CD4-positive, alpha-beta T cell (primary cell): Measurements from ENCODE around the gene AK8. TPM values are rescaled to one million over a fixed set of nuclear protein-coding genes. Genes with fewer than 3 reads are reported as not detected.

ENCODE experiments used
- ATAC-seq: fragments of 200-7000 bp; cut with Tn5 transposase; one replicate; pipeline ENCODE4 v1.10.0; 2022; ENCODE audit warnings: mild to moderate bottlenecking; ENCODE audit not compliant: poor library complexity
- CTCF ChIA-PET: fragments of 350-600 bp; sonication (Branson Sonifier 250); formaldehyde crosslinking; loops from one replicate; lab custom pipeline; 2021; ENCODE audit warnings: antibody characterized with exemption, inconsistent platforms; lab: Charles Lee
- POLR2A ChIA-PET: fragments of 350-600 bp; sonication (Branson Sonifier 250); formaldehyde crosslinking; loops from one replicate; lab custom pipeline; 2021; ENCODE audit warnings: antibody characterized with exemption, inconsistent platforms; lab: Charles Lee
- DNase-seq, 14 experiments: peaks; one replicate each; pipeline ENCODE4 v3.0.0-alpha.2; 2013 to 2020; ENCODE audit warnings: mixed read lengths in 2 of 14
- H3K27ac ChIP-seq, 2 donors: one replicate each; pipeline versions ENCODE4 v1.5.1 to v1.7.0; 2013; ENCODE audit warnings: low read length in 2 of 2, low read depth in 1 of 2, mild to moderate bottlenecking in 1 of 2
- H3K27me3 ChIP-seq, 2 experiments: 1 replicate in 1 of 2; 2 replicates in 1 of 2; pipeline versions ENCODE4 v1.6.1 to v1.7.0; 2013; ENCODE audit warnings: low read length in 2 of 2, control low read depth in 1 of 2, mild to moderate bottlenecking in 1 of 2, moderate library complexity in 1 of 2; ENCODE audit not compliant: insufficient read depth in 2 of 2, control insufficient read depth in 1 of 2
- H3K36me3 ChIP-seq: one replicate; pipeline ENCODE4 v1.6.1; 2013; ENCODE audit warnings: low read length, control low read depth; ENCODE audit not compliant: insufficient read depth
- H3K4me1 ChIP-seq: one replicate; pipeline ENCODE4 v1.6.1; 2013; ENCODE audit warnings: low read length, control low read depth; ENCODE audit not compliant: insufficient read depth
- H3K4me3 ChIP-seq: one replicate; pipeline ENCODE4 v1.5.1; 2013; ENCODE audit warnings: mild to moderate bottlenecking, low read length, moderate library complexity
- H3K9me3 ChIP-seq, 2 experiments: 1 replicate in 1 of 2; 2 replicates in 1 of 2; pipeline versions ENCODE4 v1.6.1 to v1.7.0; 2013; ENCODE audit warnings: low read length in 2 of 2, mild to moderate bottlenecking in 2 of 2, control low read depth in 1 of 2, moderate library complexity in 1 of 2; ENCODE audit not compliant: control insufficient read depth in 1 of 2, insufficient read depth in 1 of 2
- H3K27ac Mint-ChIP-seq: one replicate; pipeline ENCODE4 v1.8.0; 2020; ENCODE audit warnings: mixed read lengths
- H3K27me3 Mint-ChIP-seq: one replicate; pipeline ENCODE4 v1.8.0; 2021; ENCODE audit warnings: mixed read lengths
- H3K36me3 Mint-ChIP-seq: one replicate; pipeline ENCODE4 v1.8.0; 2021; ENCODE audit warnings: low read depth, mixed read lengths
- H3K4me1 Mint-ChIP-seq: one replicate; pipeline ENCODE4 v1.8.0; 2021; ENCODE audit warnings: low read depth, mixed read lengths
- H3K4me3 Mint-ChIP-seq: one replicate; pipeline ENCODE4 v1.8.0; 2020; ENCODE audit warnings: mild to moderate bottlenecking, mixed read lengths
- H3K9me3 Mint-ChIP-seq: one replicate; pipeline ENCODE4 v1.8.0; 2020; ENCODE audit warnings: mixed read lengths
- intact Hi-C, 2 experiments: fragments of 100-400 bp; cut with DNase I in 1 of 2; cut with micrococcal nuclease in 1 of 2; formaldehyde crosslinking; loops; one replicate each; pipeline versions ENCODE4 v1.15.1 to v1.9.0; 2023 to 2025; cut with DNase I, micrococcal nuclease
- total RNA-seq, 174 experiments: library from RNA in 2 of 174; stranded (reverse) in 2 of 174; gene quantifications; one replicate each; pipeline ENCODE4 v1.2.3 and lab custom pipeline; 2021 to 2026
- TF ChIP-seq, protein P1 (sequence below): fragments of 200-600 bp; IDR thresholded peaks from one replicate; pipeline ENCODE4 v1.8.0; 2022; ENCODE audit warnings: antibody characterized with exemption, mild to moderate bottlenecking

The AK8 gene
- total RNA-seq, 2 experiments from 2014 or later: not detected

- Histone ChIP-seq H3K4me3 (no peak overlapping the region), H3K4me1 (peaks cover 10% of the 10 kb centered on the region), H3K27me3 (peaks cover 21 to 31% of the 10 kb centered on the region in 2 experiments), H3K36me3 (no peaks in the 10 kb centered on the region), H3K27ac (no peak overlapping the region), H3K9me3 (peaks cover 0 to 17% of the 10 kb centered on the region in 2 experiments)
- intact Hi-C loops: loop anchor here (10.0 kb wide), 2 partner anchors 182 to 1042 kb away; no protein-coding TSS in a partner anchor
- no peaks in the 10 kb centered on the region for H3K36me3 Mint-ChIP-seq
- H3K4me1 Mint-ChIP-seq: no peaks in the 10 kb centered on the region
- TF ChIP-seq, protein P1, sequence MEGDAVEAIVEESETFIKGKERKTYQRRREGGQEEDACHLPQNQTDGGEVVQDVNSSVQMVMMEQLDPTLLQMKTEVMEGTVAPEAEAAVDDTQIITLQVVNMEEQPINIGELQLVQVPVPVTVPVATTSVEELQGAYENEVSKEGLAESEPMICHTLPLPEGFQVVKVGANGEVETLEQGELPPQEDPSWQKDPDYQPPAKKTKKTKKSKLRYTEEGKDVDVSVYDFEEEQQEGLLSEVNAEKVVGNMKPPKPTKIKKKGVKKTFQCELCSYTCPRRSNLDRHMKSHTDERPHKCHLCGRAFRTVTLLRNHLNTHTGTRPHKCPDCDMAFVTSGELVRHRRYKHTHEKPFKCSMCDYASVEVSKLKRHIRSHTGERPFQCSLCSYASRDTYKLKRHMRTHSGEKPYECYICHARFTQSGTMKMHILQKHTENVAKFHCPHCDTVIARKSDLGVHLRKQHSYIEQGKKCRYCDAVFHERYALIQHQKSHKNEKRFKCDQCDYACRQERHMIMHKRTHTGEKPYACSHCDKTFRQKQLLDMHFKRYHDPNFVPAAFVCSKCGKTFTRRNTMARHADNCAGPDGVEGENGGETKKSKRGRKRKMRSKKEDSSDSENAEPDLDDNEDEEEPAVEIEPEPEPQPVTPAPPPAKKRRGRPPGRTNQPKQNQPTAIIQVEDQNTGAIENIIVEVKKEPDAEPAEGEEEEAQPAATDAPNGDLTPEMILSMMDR: no peak
- ChIA-PET POLR2A (no interaction called here), CTCF (no interaction called here)
- no peak for DNase-seq
- H3K4me3 Mint-ChIP-seq: no peak overlapping the region
- ATAC-seq: no peak
- no peaks in the 10 kb centered on the region for H3K9me3 Mint-ChIP-seq
- peaks cover 79% of the 10 kb centered on the region for H3K27me3 Mint-ChIP-seq
- H3K27ac Mint-ChIP-seq: no peak overlapping the region
Measured at GRCh38 chr9:132806723-132807421, 71.2 kb downstream of the AK8 start.

DNA sequence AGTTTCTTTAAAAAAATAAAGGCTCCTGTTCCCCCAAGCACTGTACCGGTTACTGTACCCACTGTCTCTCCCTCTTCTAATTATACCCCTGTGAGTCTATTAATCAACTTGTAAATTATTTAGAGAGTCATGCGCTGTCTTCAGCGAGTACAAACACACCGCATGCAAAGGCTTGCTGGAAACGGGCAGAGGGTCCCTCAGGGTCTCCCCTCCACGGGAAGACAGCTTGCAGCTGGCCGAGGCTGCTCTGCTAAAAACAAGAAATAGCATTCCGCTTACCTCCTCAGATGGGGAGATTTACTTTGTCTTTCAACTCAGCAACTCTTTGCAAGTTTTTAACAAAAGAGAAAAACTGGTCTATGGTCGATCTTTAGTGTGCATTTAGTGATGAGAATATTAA is 71.8 kb downstream of the AK8 start:
- Histone ChIP-seq H3K9me3 (peaks cover 0 to 17% of the 10 kb centered on the region in 2 experiments), H3K27me3 (peaks cover 22 to 31% of the 10 kb centered on the region in 2 experiments), H3K4me3 (no peak overlapping the region), H3K4me1 (peaks cover 10% of the 10 kb centered on the region), H3K36me3 (no peaks in the 10 kb centered on the region), H3K27ac (no peak overlapping the region)
- Mint-ChIP-seq H3K36me3 (no peaks in the 10 kb centered on the region), H3K27ac (no peak overlapping the region), H3K4me3 (no peak overlapping the region), H3K27me3 (peaks cover 80% of the 10 kb centered on the region), H3K4me1 (no peaks in the 10 kb centered on the region), H3K9me3 (no peaks in the 10 kb centered on the region)
- ChIA-PET POLR2A (no interaction called here), CTCF (no interaction called here)
- DNase-seq (no peak), ATAC-seq (no peak)
- TF ChIP-seq, protein P1: no peak
- intact Hi-C loops: loop anchor here (10.0 kb wide), 2 partner anchors 182 to 1042 kb away; no protein-coding TSS in a partner anchor

- ChIA-PET CTCF (no interaction called here), POLR2A (no interaction called here)
- no peak for ATAC-seq
- H3K9me3 ChIP-seq: peaks cover 0 to 17% of the 10 kb centered on the region in 2 experiments
- peaks cover 20 to 31% of the 10 kb centered on the region in 2 experiments for H3K27me3 ChIP-seq
- intact Hi-C loops: loop anchor here (5.0 to 10.0 kb wide), 4 partner anchors 168 to 1042 kb away; no protein-coding TSS in a partner anchor
- no peak overlapping the region for H3K27ac ChIP-seq
- Mint-ChIP-seq H3K4me1 (no peaks in the 10 kb centered on the region), H3K4me3 (no peak overlapping the region), H3K27me3 (peaks cover 78% of the 10 kb centered on the region), H3K27ac (no peak overlapping the region), H3K9me3 (no peaks in the 10 kb centered on the region), H3K36me3 (no peaks in the 10 kb centered on the region)
- no peaks in the 10 kb centered on the region for H3K36me3 ChIP-seq
- TF ChIP-seq, protein P1: no peak
- no peak overlapping the region for H3K4me3 ChIP-seq
- peaks cover 15% of the 10 kb centered on the region for H3K4me1 ChIP-seq
- DNase-seq: peak in 2 of 14 experiments; percentile 26 to 60
Measured at GRCh38 chr9:132804576-132805295, 73.3 kb downstream of the AK8 start.
